Glutamatergic neuron (in vitro differentiated cells): ENCODE data around the gene ADAMTS20. TPM values are rescaled to one million over a fixed set of nuclear protein-coding genes. Genes with fewer than 3 reads are reported as not detected.

ENCODE experiments used
- DNase-seq: peaks from one replicate; pipeline ENCODE4 v3.0.0; 2022
- H3K27ac Mint-ChIP-seq: one replicate; pipeline ENCODE4 v1.8.0; 2020; ENCODE audit warnings: mild to moderate bottlenecking, mixed read lengths, inconsistent platforms; ENCODE audit not compliant: unreplicated experiment
- H3K27me3 Mint-ChIP-seq: one replicate; pipeline ENCODE4 v1.8.0; 2020; ENCODE audit warnings: mild to moderate bottlenecking, moderate library complexity, mixed read lengths, inconsistent platforms; ENCODE audit not compliant: unreplicated experiment
- H3K36me3 Mint-ChIP-seq: one replicate; pipeline ENCODE4 v1.8.0; 2020; ENCODE audit warnings: mild to moderate bottlenecking, mixed read lengths, inconsistent platforms; ENCODE audit not compliant: unreplicated experiment
- H3K4me1 Mint-ChIP-seq: one replicate; pipeline ENCODE4 v1.8.0; 2020; ENCODE audit warnings: mild to moderate bottlenecking, low read depth, mixed read lengths, inconsistent platforms; ENCODE audit not compliant: unreplicated experiment
- H3K4me3 Mint-ChIP-seq: one replicate; pipeline ENCODE4 v1.8.0; 2020; ENCODE audit warnings: mild to moderate bottlenecking, mixed read lengths, inconsistent platforms; ENCODE audit not compliant: unreplicated experiment
- H3K9me3 Mint-ChIP-seq: one replicate; pipeline ENCODE4 v1.8.0; 2020; ENCODE audit warnings: mild to moderate bottlenecking, moderate library complexity, mixed read lengths, inconsistent platforms; ENCODE audit not compliant: unreplicated experiment
- total RNA-seq: library from RNA; stranded (reverse); fragmentation: NEBNext Ultra II Directional; extraction: Animal tissue kit (Norgen Biotek cat#: 25700); gene quantifications from one replicate; pipeline ENCODE4 v1.2.1, GENCODE V29; 2021; ENCODE audit not compliant: unreplicated experiment
- TF ChIP-seq, protein P1 (sequence below): fragments of 200-600 bp; sonication (generic); IDR thresholded peaks from one replicate; pipeline ENCODE4 v1.5.0; 2021; ENCODE audit not compliant: partially characterized antibody, unreplicated experiment

Gene ADAMTS20
- total RNA-seq, 1 donor from 2014 or later: 7.0 TPM

GRCh38 chr12:43585676-43586075 is 33.7 kb upstream of the ADAMTS20 start:
- TF ChIP-seq, protein P1, sequence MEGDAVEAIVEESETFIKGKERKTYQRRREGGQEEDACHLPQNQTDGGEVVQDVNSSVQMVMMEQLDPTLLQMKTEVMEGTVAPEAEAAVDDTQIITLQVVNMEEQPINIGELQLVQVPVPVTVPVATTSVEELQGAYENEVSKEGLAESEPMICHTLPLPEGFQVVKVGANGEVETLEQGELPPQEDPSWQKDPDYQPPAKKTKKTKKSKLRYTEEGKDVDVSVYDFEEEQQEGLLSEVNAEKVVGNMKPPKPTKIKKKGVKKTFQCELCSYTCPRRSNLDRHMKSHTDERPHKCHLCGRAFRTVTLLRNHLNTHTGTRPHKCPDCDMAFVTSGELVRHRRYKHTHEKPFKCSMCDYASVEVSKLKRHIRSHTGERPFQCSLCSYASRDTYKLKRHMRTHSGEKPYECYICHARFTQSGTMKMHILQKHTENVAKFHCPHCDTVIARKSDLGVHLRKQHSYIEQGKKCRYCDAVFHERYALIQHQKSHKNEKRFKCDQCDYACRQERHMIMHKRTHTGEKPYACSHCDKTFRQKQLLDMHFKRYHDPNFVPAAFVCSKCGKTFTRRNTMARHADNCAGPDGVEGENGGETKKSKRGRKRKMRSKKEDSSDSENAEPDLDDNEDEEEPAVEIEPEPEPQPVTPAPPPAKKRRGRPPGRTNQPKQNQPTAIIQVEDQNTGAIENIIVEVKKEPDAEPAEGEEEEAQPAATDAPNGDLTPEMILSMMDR: no peak
- no peaks in the 10 kb centered on the region for H3K4me1 Mint-ChIP-seq
- no peak for DNase-seq
- H3K36me3 Mint-ChIP-seq: no peaks in the 10 kb centered on the region
- H3K27me3 Mint-ChIP-seq: no peaks in the 10 kb centered on the region
- no peak overlapping the region for H3K4me3 Mint-ChIP-seq
- H3K27ac Mint-ChIP-seq: no peak overlapping the region
- H3K9me3 Mint-ChIP-seq: no peaks in the 10 kb centered on the region

DNA sequence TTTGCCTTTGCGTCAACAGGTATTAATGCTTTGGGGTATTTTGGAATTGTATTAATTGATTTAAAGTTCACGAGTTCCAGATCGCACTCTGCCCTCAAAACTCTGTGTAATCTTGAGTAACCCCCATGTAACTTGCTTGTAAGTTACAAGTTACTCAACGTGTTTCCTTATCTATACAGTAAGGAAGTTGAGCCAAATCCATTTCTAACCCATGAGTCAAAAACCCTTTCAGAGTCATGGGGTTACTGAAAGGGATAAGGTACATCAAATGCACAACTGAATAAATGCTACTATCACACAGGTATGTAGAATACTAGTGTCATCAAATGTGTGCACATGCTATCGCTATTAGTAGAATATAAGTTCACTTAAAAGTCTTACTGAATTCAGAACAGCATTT is 28.6 kb upstream of the ADAMTS20 start:
- Mint-ChIP-seq H3K9me3 (no peaks in the 10 kb centered on the region), H3K27me3 (no peaks in the 10 kb centered on the region), H3K27ac (no peak overlapping the region), H3K4me3 (no peak overlapping the region), H3K4me1 (no peaks in the 10 kb centered on the region), H3K36me3 (no peaks in the 10 kb centered on the region)
- DNase-seq: no peak
- TF ChIP-seq, protein P1: no peak

GRCh38 chr12:43579206-43579605 is 27.2 kb upstream of the ADAMTS20 start:
- Mint-ChIP-seq H3K27me3 (no peaks in the 10 kb centered on the region), H3K4me1 (no peaks in the 10 kb centered on the region), H3K4me3 (no peak overlapping the region), H3K36me3 (no peaks in the 10 kb centered on the region), H3K27ac (no peak overlapping the region), H3K9me3 (no peaks in the 10 kb centered on the region)
- DNase-seq: no peak
- TF ChIP-seq, protein P1: no peak

GRCh38 chr12:43578782-43579181 is 26.8 kb upstream of the ADAMTS20 start:
- H3K9me3 Mint-ChIP-seq: no peaks in the 10 kb centered on the region
- no peak overlapping the region for H3K27ac Mint-ChIP-seq
- H3K27me3 Mint-ChIP-seq: no peaks in the 10 kb centered on the region
- no peak for DNase-seq
- TF ChIP-seq, protein P1: no peak
- no peak overlapping the region for H3K4me3 Mint-ChIP-seq
- no peaks in the 10 kb centered on the region for H3K36me3 Mint-ChIP-seq
- H3K4me1 Mint-ChIP-seq: no peaks in the 10 kb centered on the region

DNA sequence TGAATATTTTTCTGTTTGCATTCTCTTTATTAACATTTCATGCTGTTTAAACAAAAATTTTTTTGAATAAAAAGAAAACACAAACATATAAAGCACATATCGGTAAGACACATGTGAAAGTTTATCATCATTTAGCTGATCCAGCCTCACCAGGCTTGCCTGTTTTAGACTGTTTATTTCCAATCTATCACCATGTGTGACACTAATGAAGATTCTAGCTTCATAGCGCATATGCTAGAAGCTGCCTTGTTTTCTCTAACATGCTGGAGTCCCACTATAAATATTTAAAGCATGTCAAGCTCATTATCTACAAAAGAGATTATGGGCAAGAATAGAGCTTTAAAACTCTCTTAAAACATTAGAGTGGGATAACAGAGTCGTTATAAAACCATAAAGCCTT is 25.4 kb upstream of the ADAMTS20 start:
- Mint-ChIP-seq H3K9me3 (no peaks in the 10 kb centered on the region), H3K36me3 (no peaks in the 10 kb centered on the region), H3K27ac (no peak overlapping the region), H3K4me1 (no peaks in the 10 kb centered on the region), H3K4me3 (no peak overlapping the region), H3K27me3 (no peaks in the 10 kb centered on the region)
- TF ChIP-seq, protein P1: no peak
- no peak for DNase-seq
